Endothelial cell of umbilical vein (primary cell): ENCODE measurements around the gene PPFIBP2. TPM values are rescaled to one million over a fixed set of nuclear protein-coding genes. Genes with fewer than 3 reads are reported as not detected.

Experiments used
- BruUV-seq: library from RNA; stranded (reverse); fragments of 400-500 nt; replicated peaks from 2 replicates; lab custom pipeline; 2021; lab: Mats Ljungman, UMichigan
- CTCF ChIA-PET: fragments of 300-600, 350-600 bp; sonication (Branson Sonifier 250); formaldehyde crosslinking; loops from one replicate; lab custom pipeline; 2021; ENCODE audit warnings: antibody characterized with exemption, inconsistent platforms; lab: Charles Lee
- POLR2A ChIA-PET: fragments of 300-600, 350-600 bp; sonication (Branson Sonifier 250); formaldehyde crosslinking; loops from one replicate; lab custom pipeline; 2021; ENCODE audit warnings: antibody characterized with exemption, inconsistent platforms; lab: Charles Lee
- DNase-seq: peaks from one replicate; pipeline ENCODE4 v3.0.0-alpha.2; 2011; ENCODE audit warnings: low read depth, low spot score
- FAIRE-seq: peaks from 2 replicates; lab custom pipeline; 2011; peaks lifted over from hg19 to GRCh38; lab: Jason Lieb, UNC
- H2AFZ ChIP-seq: 2 replicates; pipeline ENCODE4 v1.6.0; 2012; ENCODE audit warnings: low read depth, low read length, control low read depth, inconsistent platforms
- H3K27ac ChIP-seq: 2 replicates; pipeline ENCODE4 v1.5.1; 2011; ENCODE audit warnings: low read depth, mild to moderate bottlenecking, control low read depth, low read length, moderate library complexity; ENCODE audit not compliant: insufficient read depth
- H3K27me3 ChIP-seq, 2 experiments: 2 replicates each; pipeline versions ENCODE4 v1.6.0 to v1.6.1; 2011; ENCODE audit warnings: low read length in 2 of 2, mixed read lengths in 1 of 2; ENCODE audit not compliant: control insufficient read depth in 2 of 2, insufficient read depth in 2 of 2
- H3K36me3 ChIP-seq, 2 experiments: 2 replicates in 1 of 2; 3 replicates in 1 of 2; pipeline ENCODE4 v1.5.1; 2011; ENCODE audit warnings: low read length in 2 of 2, mild to moderate bottlenecking in 1 of 2, moderate library complexity in 1 of 2; ENCODE audit not compliant: control insufficient read depth in 2 of 2, insufficient read depth in 2 of 2; ENCODE audit errors: extremely low read depth in 1 of 2
- H3K4me1 ChIP-seq: 3 replicates; pipeline ENCODE4 v1.5.1; 2011; ENCODE audit warnings: mild to moderate bottlenecking, low read length; ENCODE audit not compliant: control insufficient read depth, insufficient read depth; ENCODE audit errors: extremely low read depth
- H3K4me2 ChIP-seq: 2 replicates; pipeline ENCODE4 v1.6.1; 2011; ENCODE audit warnings: low read length, control low read depth, mixed read lengths; ENCODE audit not compliant: insufficient read depth
- H3K4me3 ChIP-seq, 3 experiments: fragments of 200-600 bp in 1 of 3; sonication (generic), shearing (Covaris generic) in 1 of 3; replicated peaks in 1 of 3; 2 replicates each; pipeline ENCODE4 v1.5.1; 2011 to 2016; ENCODE audit warnings: control low read depth in 3 of 3, low read length in 3 of 3, mild to moderate bottlenecking in 2 of 3, inconsistent platforms in 1 of 3, low read depth in 1 of 3, moderate library complexity in 1 of 3; ENCODE audit not compliant: insufficient read depth in 1 of 3
- H3K79me2 ChIP-seq: 2 replicates; pipeline ENCODE4 v1.6.0; 2012; ENCODE audit warnings: low read length, inconsistent platforms; ENCODE audit not compliant: control insufficient read depth, insufficient read depth
- H3K9ac ChIP-seq: replicated peaks from 2 replicates; pipeline ENCODE3; 2011; ENCODE audit warnings: low read length, control low read depth; ENCODE audit not compliant: insufficient read depth; ENCODE audit errors: extremely low read depth
- H3K9me1 ChIP-seq: replicated peaks from 3 replicates; pipeline ENCODE4 v1.6.0; 2011; ENCODE audit warnings: mild to moderate bottlenecking, low read length; ENCODE audit not compliant: control insufficient read depth, insufficient read depth; ENCODE audit errors: extremely low read depth
- H3K9me3 ChIP-seq: replicated peaks from 2 replicates; pipeline ENCODE4 v1.5.1; 2012; ENCODE audit warnings: low read length, inconsistent platforms; ENCODE audit not compliant: control insufficient read depth, insufficient read depth
- H4K20me1 ChIP-seq: replicated peaks from 2 replicates; pipeline ENCODE3; 2011; ENCODE audit warnings: mild to moderate bottlenecking, low read length; ENCODE audit not compliant: control insufficient read depth, insufficient read depth; ENCODE audit errors: extremely low read depth
- CTCF ChIP-seq, 2 donors: IDR thresholded peaks; 1 replicate in 1 of 2; 2 replicates in 1 of 2; pipeline ENCODE4 v1.5.1; 2011; ENCODE audit warnings: low read length in 2 of 2, mild to moderate bottlenecking in 2 of 2, moderate library complexity in 2 of 2, control low read depth in 1 of 2, inconsistent platforms in 1 of 2, low read depth in 1 of 2; ENCODE audit not compliant: insufficient read depth in 1 of 2; ENCODE audit errors: extremely low read depth in 1 of 2
- EZH2 ChIP-seq: IDR thresholded peaks from 2 replicates; pipeline ENCODE4 v1.6.1; 2012; ENCODE audit warnings: borderline replicate concordance, low read depth, mild to moderate bottlenecking, moderate library complexity, low read length, inconsistent platforms; ENCODE audit not compliant: severe bottlenecking
- FOS ChIP-seq: IDR thresholded peaks from 2 replicates; pipeline ENCODE4 v1.6.1; 2011; ENCODE audit warnings: mild to moderate bottlenecking, low read length, moderate library complexity, borderline replicate concordance; ENCODE audit not compliant: insufficient read depth
- GATA2 ChIP-seq: IDR thresholded peaks from 2 replicates; pipeline ENCODE4 v1.7.0; 2011; ENCODE audit warnings: low read depth, mild to moderate bottlenecking, moderate library complexity, mixed read lengths, low read length; ENCODE audit not compliant: insufficient read length, insufficient read depth
- JUN ChIP-seq: IDR thresholded peaks from 2 replicates; pipeline ENCODE4 v1.6.1; 2011; ENCODE audit warnings: borderline replicate concordance, low read depth; ENCODE audit not compliant: insufficient read length, insufficient read depth
- MAX ChIP-seq: IDR thresholded peaks from 2 replicates; pipeline ENCODE4 v1.6.1; 2011; ENCODE audit not compliant: insufficient read depth, insufficient read length
- MYC ChIP-seq: IDR thresholded peaks from one replicate; pipeline ENCODE4 v1.6.1; 2011; ENCODE audit warnings: mild to moderate bottlenecking, low read depth, low read length
- POLR2A ChIP-seq: IDR thresholded peaks from 2 replicates; pipeline ENCODE4 v1.6.1; 2012; ENCODE audit warnings: low read depth, mild to moderate bottlenecking, control low read depth, low read length
- POLR2AphosphoS5 ChIP-seq: IDR thresholded peaks from 2 replicates; pipeline ENCODE4 v1.6.1; 2012; ENCODE audit warnings: low read depth, mild to moderate bottlenecking, control low read depth, low read length, moderate library complexity; ENCODE audit not compliant: insufficient read depth
- dilution Hi-C: fragments of 300-500 bp; cut with MboI; formaldehyde crosslinking; loops from one replicate; pipeline ENCODE4 v1.15.0; 2019; ENCODE audit warnings: low sequenced_read_pairs; ENCODE audit not compliant: extremely low pct_ligation_motif_present
- intact Hi-C: fragments of 100-400 bp; cut with micrococcal nuclease; formaldehyde crosslinking; loops from one replicate; pipeline ENCODE4 v1.10.0; 2022
- polyA plus RNA-seq, 4 experiments: library from polyadenylated mRNA; depleted of rRNA in 3 of 4; stranded (reverse) in 3 of 4; unstranded in 1 of 4; fragments of >200 nt; gene quantifications; 2 replicates each; pipeline versions ENCODE4 v1.2.1 to v1.2.3, GENCODE V29; 2011 to 2012; ENCODE audit warnings: missing spikeins in 1 of 4
- total RNA-seq: library from RNA; stranded (reverse); gene quantifications from 2 replicates; pipeline ENCODE4 v1.2.3, GENCODE V29; 2021

The PPFIBP2 gene
- total and polyA plus RNA-seq, 2 donors (not counting 3 experiments of a cell fraction or from before 2014, with no cell fraction given) = 1.3 to 4.0 TPM

- FAIRE-seq = no peak
- no peaks in the 10 kb centered on the region for H3K79me2 ChIP-seq
- H3K4me3 ChIP-seq = no peak overlapping the region
- intact Hi-C loops = loop anchor here (1.0 to 10.0 kb wide), 3 partner anchors 247 to 403 kb away; no protein-coding TSS in a partner anchor
- TF ChIP-seq JUN (no peak), MAX (no peak), FOS (no peak), GATA2 (no peak), EZH2 (no peak), POLR2A (no peak), CTCF (IDR thresholded peaks at IDR 0.05; ENCODE audit: extremely low read depth in 1 of 2, insufficient read depth in 1 of 2, low read depth in 1 of 2, low read length in 2 of 2) (no peak), MYC (no peak), POLR2AphosphoS5 (no peak)
- H3K36me3 ChIP-seq = no peaks in the 10 kb centered on the region
- no peak overlapping the region for H2AFZ ChIP-seq
- H3K9me3 ChIP-seq = no peaks in the 10 kb centered on the region
- H3K27ac ChIP-seq = no peak overlapping the region
- BruUV-seq = no TSS peak
- H4K20me1 ChIP-seq = no peaks in the 10 kb centered on the region
- no peaks in the 10 kb centered on the region for H3K9me1 ChIP-seq
- POLR2A ChIA-PET = no interaction called here
- CTCF ChIA-PET = interaction anchor here (0.8 to 3.6 kb wide), 11 partner anchors 34 to 935 kb away, joined by 3 to 22 read pairs (median 3); partner anchors contain the start of gene EIF3F
- DNase-seq = no peak
- peaks cover 41 to 44% of the 10 kb centered on the region in 2 experiments for H3K27me3 ChIP-seq
- H3K4me1 ChIP-seq = no peaks in the 10 kb centered on the region
- H3K4me2 ChIP-seq = no peak overlapping the region
- no peak overlapping the region for H3K9ac ChIP-seq
- dilution Hi-C loops = no loop called here
Observed at GRCh38 chr11:7691759-7692350, 178.1 kb downstream of the PPFIBP2 start.
